ENCODE measurements around the gene SLC16A8. TPM values are rescaled to one million over a fixed set of nuclear protein-coding genes. Genes with fewer than 3 reads are reported as not detected.

SLC16A8 gene
- total RNA-seq, 1 experiment from 2014 or later: not detected

GRCh38 chr22:38031491-38031890 lies 52.5 kb downstream of the SLC16A8 start:
- H3K79me2 ChIP-seq (ENCODE audit: insufficient read depth, low read length): no peaks in the 10 kb centered on the region
- H3K9me3 ChIP-seq (ENCODE audit: control insufficient read depth in 1 of 2, insufficient read depth in 1 of 2, low read depth in 1 of 2, low read length in 2 of 2): no peaks in the 10 kb centered on the region
- H2AFZ ChIP-seq (ENCODE audit: low read depth, low read length, poor library complexity, severe bottlenecking): no peak overlapping the region
- intact Hi-C loops (cut with micrococcal nuclease): no loop called here
- no peak overlapping the region for H3K4me3 ChIP-seq (replicated peaks in 1 of 2; ENCODE audit: low read depth in 1 of 2, low read length in 2 of 2)
- POLR2A ChIA-PET: no interaction called here
- TF ChIP-seq MAX (IDR thresholded peaks at IDR 0.05): no peak
- TF ChIP-seq EZH2 (IDR thresholded peaks at IDR 0.05): no peak
- TF ChIP-seq ZFX (IDR thresholded peaks at IDR 0.05): no peak
- TF ChIP-seq CBX3 (IDR thresholded peaks at IDR 0.05; ENCODE audit: low read depth): no peak
- no peak for TF ChIP-seq EZH2phosphoT487 (IDR thresholded peaks at IDR 0.05; ENCODE audit: borderline replicate concordance)
- no peak for TF ChIP-seq EGR1 (IDR thresholded peaks at IDR 0.05; ENCODE audit: low read depth)
- no peak for TF ChIP-seq YY1 (IDR thresholded peaks at IDR 0.05; ENCODE audit: extremely low read depth, insufficient replicate concordance, low read depth, low read length)
- TF ChIP-seq FOSL1 (IDR thresholded peaks at IDR 0.05; ENCODE audit: low read depth): no peak
- no peak for TF ChIP-seq POLR2AphosphoS5 (IDR thresholded peaks at IDR 0.05; ENCODE audit: low read depth, low read length)
- TF ChIP-seq ZBTB33 (IDR thresholded peaks at IDR 0.05; ENCODE audit: extremely low read depth, insufficient replicate concordance, low read length): no peak
- no peak for TF ChIP-seq ZNF274 (IDR thresholded peaks at IDR 0.05; ENCODE audit: low read depth, low read length)
- TF ChIP-seq REST (IDR thresholded peaks at IDR 0.05; ENCODE audit: low read depth): no peak
- no peak overlapping the region for H3K4me2 ChIP-seq (ENCODE audit: low read length)
- no peak overlapping the region for H3K9ac ChIP-seq (ENCODE audit: low read length)
- DNase-seq (ENCODE audit: low read depth, low spot score) (no peak), ATAC-seq (no peak)
- no peaks in the 10 kb centered on the region for H4K20me1 ChIP-seq (ENCODE audit: insufficient read depth)
- H3K27me3 ChIP-seq (ENCODE audit: insufficient read depth, low read length): no peaks in the 10 kb centered on the region
- RAD21 ChIA-PET (ENCODE audit: low non-redundant PET in 1 of 2, low total read pairs in 2 of 2, uncharacterized antibody in 2 of 2, unreplicated experiment in 2 of 2): interaction anchor here in 1 of 2 experiments (1.2 kb wide), 1 partner anchor 21 kb away, joined by 3 read pairs; no protein-coding TSS in a partner anchor
- H3K27ac ChIP-seq (ENCODE audit: low read depth, low read length): no peak overlapping the region
- peaks cover 23 to 33% of the 10 kb centered on the region in 2 experiments for H3K4me1 ChIP-seq (ENCODE audit: control insufficient read depth in 1 of 2, insufficient read depth in 2 of 2, low read length in 2 of 2)
- CTCF ChIA-PET: interaction anchor here (1.9 kb wide), 1 partner anchor 21 kb away, joined by 7 read pairs; no protein-coding TSS in a partner anchor
- no peaks in the 10 kb centered on the region for H3K9me2 ChIP-seq (ENCODE audit: insufficient read depth)
- H3K36me3 ChIP-seq (ENCODE audit: control insufficient read depth in 1 of 2, insufficient read depth in 2 of 2, low read length in 2 of 2): no peaks in the 10 kb centered on the region
- no TSS peak for BruUV-seq (replicated peaks)

All from HCT116 (cell line).